HCT116 (cell line): ENCODE results near the gene ALB. TPM values are rescaled to one million over a fixed set of nuclear protein-coding genes. Genes with fewer than 3 reads are reported as not detected.

Source experiments
- ATAC-seq: fragments of 200-7000 bp; cut with Tn5 transposase; 2 replicates; pipeline ENCODE4 v1.9.1; 2020; ENCODE audit warnings: mild to moderate bottlenecking, moderate library complexity
- Bru-seq: library from RNA; stranded (reverse); fragments of 400-500 nt; gene quantifications from one replicate; lab custom pipeline; 2021; lab: Mats Ljungman, UMichigan
- BruChase-seq, 2 experiments: library from RNA; stranded (reverse); fragments of 400-500 nt; gene quantifications; one replicate each; lab custom pipeline; 2021; lab: Mats Ljungman, UMichigan
- BruUV-seq: library from RNA; stranded (reverse); fragments of 400-500 nt; replicated peaks from 2 replicates; lab custom pipeline; 2021; lab: Mats Ljungman, UMichigan
- CTCF ChIA-PET: fragments of 300-600 bp; sonication (Branson Sonifier 250); formaldehyde crosslinking; loops from one replicate; lab custom pipeline; 2021; ENCODE audit warnings: antibody characterized with exemption; lab: Charles Lee
- POLR2A ChIA-PET: fragments of 300-600, 350-600 bp; sonication (Branson Sonifier 250); formaldehyde crosslinking; loops from one replicate; lab custom pipeline; 2021; ENCODE audit warnings: antibody characterized with exemption; lab: Charles Lee
- RAD21 ChIA-PET, 2 experiments: fragments of 300-600 bp; sonication (Branson Sonifier 250); formaldehyde crosslinking; loops; one replicate each; lab custom pipeline; 2023; ENCODE audit warnings: low total read pairs in 2 of 2; ENCODE audit not compliant: uncharacterized antibody in 2 of 2, unreplicated experiment in 2 of 2, low non-redundant PET in 1 of 2; lab: Charles Lee
- DNase-seq: peaks from one replicate; pipeline ENCODE4 v3.0.0-alpha.2; 2010; ENCODE audit warnings: low read depth, low spot score
- H2AFZ ChIP-seq: fragments of 200-600 bp; shearing (Covaris generic), sonication (generic); 2 replicates; pipeline ENCODE4 v1.6.1; 2017; ENCODE audit warnings: low read depth, mixed run types, mixed read lengths, antibody characterized with exemption, low read length; ENCODE audit not compliant: poor library complexity, severe bottlenecking
- H3K27ac ChIP-seq: 2 replicates; pipeline ENCODE4 v1.5.1; 2012; ENCODE audit warnings: low read depth, low read length
- H3K27me3 ChIP-seq: fragments of 200-600 bp; sonication (generic); 2 replicates; pipeline ENCODE4 v1.6.1; 2016; ENCODE audit warnings: mixed run types, low read length, mixed read lengths; ENCODE audit not compliant: insufficient read depth
- H3K36me3 ChIP-seq, 2 experiments: fragments of 200-500 bp in 1 of 2; fragments of 200-600 bp in 1 of 2; sonication (Bioruptor generic) in 1 of 2; sonication (generic) in 1 of 2; 2 replicates each; pipeline versions ENCODE4 v1.5.1 to v1.6.1; 2014 to 2016; ENCODE audit warnings: low read length in 2 of 2, inconsistent platforms in 1 of 2, mixed read lengths in 1 of 2, mixed run types in 1 of 2; ENCODE audit not compliant: insufficient read depth in 2 of 2, control insufficient read depth in 1 of 2
- H3K4me1 ChIP-seq, 2 experiments: fragments of 200-600 bp in 1 of 2; sonication (generic) in 1 of 2; 2 replicates each; pipeline versions ENCODE4 v1.5.1 to v1.6.1; 2012 to 2017; ENCODE audit warnings: low read length in 2 of 2, inconsistent platforms in 1 of 2, mild to moderate bottlenecking in 1 of 2, mixed read lengths in 1 of 2, mixed run types in 1 of 2, moderate library complexity in 1 of 2; ENCODE audit not compliant: insufficient read depth in 2 of 2, control insufficient read depth in 1 of 2
- H3K4me2 ChIP-seq: fragments of 200-600 bp; sonication (generic); 2 replicates; pipeline ENCODE4 v1.6.1; 2017; ENCODE audit warnings: mixed run types, low read length, mixed read lengths
- H3K4me3 ChIP-seq, 2 experiments: fragments of 200-600 bp in 1 of 2; sonication (generic) in 1 of 2; replicated peaks in 1 of 2; 2 replicates each; pipeline ENCODE4 v1.5.1; 2011 to 2016; ENCODE audit warnings: low read length in 2 of 2, control low read depth in 1 of 2, low read depth in 1 of 2, mild to moderate bottlenecking in 1 of 2, mixed read lengths in 1 of 2, mixed run types in 1 of 2
- H3K79me2 ChIP-seq: fragments of 200-600 bp; sonication (generic); 2 replicates; pipeline ENCODE4 v1.6.1; 2017; ENCODE audit warnings: mild to moderate bottlenecking, mixed run types, low read length, moderate library complexity, mixed read lengths; ENCODE audit not compliant: insufficient read depth
- H3K9ac ChIP-seq: fragments of 200-600 bp; sonication (generic); 2 replicates; pipeline ENCODE4 v1.6.1; 2016; ENCODE audit warnings: low read length, mixed read lengths
- H3K9me2 ChIP-seq: fragments of 200-600 bp; sonication (generic), shearing (Covaris generic); 2 replicates; pipeline ENCODE4 v1.6.1; 2017; ENCODE audit warnings: mixed run types, mild to moderate bottlenecking, moderate library complexity; ENCODE audit not compliant: insufficient read depth
- H3K9me3 ChIP-seq, 2 experiments: fragments of 200-500 bp in 1 of 2; fragments of 200-600 bp in 1 of 2; sonication (Bioruptor generic) in 1 of 2; sonication (generic) in 1 of 2; 2 replicates each; pipeline ENCODE4 v1.6.1; 2014 to 2017; ENCODE audit warnings: low read length in 2 of 2, mixed read lengths in 2 of 2, inconsistent platforms in 1 of 2, low read depth in 1 of 2, mild to moderate bottlenecking in 1 of 2, mixed run types in 1 of 2, moderate library complexity in 1 of 2; ENCODE audit not compliant: control insufficient read depth in 1 of 2, insufficient read depth in 1 of 2
- H4K20me1 ChIP-seq: fragments of 200-600 bp; sonication (generic), shearing (Covaris generic); 2 replicates; pipeline ENCODE4 v1.6.1; 2017; ENCODE audit warnings: mixed run types, mild to moderate bottlenecking, moderate library complexity; ENCODE audit not compliant: insufficient read depth
- ATF3 ChIP-seq: IDR thresholded peaks from 2 replicates; pipeline ENCODE4 v1.6.1; 2012
- CBX3 ChIP-seq: IDR thresholded peaks from 2 replicates; pipeline ENCODE4 v1.6.1; 2012; ENCODE audit warnings: low read depth
- CEBPB ChIP-seq: IDR thresholded peaks from 2 replicates; pipeline ENCODE4 v1.6.1; 2012; ENCODE audit warnings: low read depth
- CTCF ChIP-seq, 3 experiments: fragments of 200-600 bp in 1 of 3; sonication (generic) in 1 of 3; IDR thresholded peaks in 2 of 3; conservative IDR thresholded peaks in 1 of 3; 2 replicates each; pipeline ENCODE4 v1.5.1; 2012 to 2017; ENCODE audit warnings: low read depth in 2 of 3, low read length in 2 of 3, antibody characterized with exemption in 1 of 3, borderline replicate concordance in 1 of 3, control low read depth in 1 of 3, mild to moderate bottlenecking in 1 of 3, mixed read lengths in 1 of 3, mixed run types in 1 of 3, moderate library complexity in 1 of 3; ENCODE audit not compliant: insufficient read depth in 1 of 3
- EGR1 ChIP-seq: IDR thresholded peaks from 2 replicates; pipeline ENCODE4 v1.6.1; 2012; ENCODE audit warnings: low read depth
- ELF1 ChIP-seq: IDR thresholded peaks from 2 replicates; pipeline ENCODE4 v1.6.1; 2012; ENCODE audit warnings: low read depth, borderline replicate concordance
- EZH2 ChIP-seq: fragments of 200-600 bp; sonication (generic); IDR thresholded peaks from 2 replicates; pipeline ENCODE4 v1.6.1; 2017; ENCODE audit warnings: antibody characterized with exemption, mixed run types
- EZH2phosphoT487 ChIP-seq: fragments of 200-600 bp; IDR thresholded peaks from 2 replicates; pipeline ENCODE4 v1.6.1; 2018; ENCODE audit warnings: antibody characterized with exemption, borderline replicate concordance
- FOSL1 ChIP-seq: IDR thresholded peaks from 2 replicates; pipeline ENCODE4 v1.6.1; 2012; ENCODE audit warnings: low read depth
- JUND ChIP-seq: IDR thresholded peaks from 2 replicates; pipeline ENCODE4 v1.6.1; 2012
- POLR2A ChIP-seq: IDR thresholded peaks from 2 replicates; pipeline ENCODE4 v1.7.0; 2011; ENCODE audit warnings: borderline replicate concordance; ENCODE audit not compliant: insufficient read depth, insufficient read length; ENCODE audit errors: extremely low read depth
- POLR2AphosphoS5 ChIP-seq: IDR thresholded peaks from 2 replicates; pipeline ENCODE4 v1.6.1; 2011; ENCODE audit warnings: mild to moderate bottlenecking, low read depth, low read length, moderate library complexity
- REST ChIP-seq: IDR thresholded peaks from 2 replicates; pipeline ENCODE4 v1.6.1; 2012; ENCODE audit warnings: low read depth
- SIN3A ChIP-seq: IDR thresholded peaks from 2 replicates; pipeline ENCODE4 v1.6.1; 2012; ENCODE audit warnings: low read depth
- SP1 ChIP-seq: IDR thresholded peaks from 2 replicates; pipeline ENCODE4 v1.6.1; 2012; ENCODE audit warnings: low read depth
- SRF ChIP-seq: IDR thresholded peaks from 2 replicates; pipeline ENCODE4 v1.6.1; 2012; ENCODE audit warnings: low read depth
- YY1 ChIP-seq: IDR thresholded peaks from 2 replicates; pipeline ENCODE4 v1.6.1; 2011; ENCODE audit warnings: low read length, low read depth, moderate library complexity, mild to moderate bottlenecking; ENCODE audit not compliant: insufficient replicate concordance; ENCODE audit errors: extremely low read depth
- ZFX ChIP-seq: fragments of 450-650 bp; IDR thresholded peaks from 2 replicates; pipeline ENCODE4 v1.6.1; 2017
- ZNF274 ChIP-seq: fragments of 200-500 bp; sonication (Bioruptor generic); IDR thresholded peaks from 2 replicates; pipeline ENCODE4 v1.6.1; 2014; ENCODE audit warnings: mild to moderate bottlenecking, low read depth, low read length, inconsistent platforms
- intact Hi-C: fragments of 100-400 bp; cut with micrococcal nuclease; formaldehyde crosslinking; loops from 2 replicates; pipeline ENCODE4 v1.10.0; 2022
- long read RNA-seq: library from polyadenylated mRNA; unstranded; transcript quantifications from one replicate; pipeline ENCODE4 v2.0.0, GENCODE V29; 2021; ENCODE audit not compliant: unreplicated experiment
- polyA plus RNA-seq: library from polyadenylated mRNA; unstranded; fragments of >200 nt; gene quantifications from 2 replicates; pipeline ENCODE4 v1.2.1, GENCODE V29; 2012; ENCODE audit warnings: missing spikeins
- total RNA-seq: library from RNA; stranded (reverse); gene quantifications from one replicate; pipeline ENCODE4 v1.2.1, GENCODE V29; 2021; ENCODE audit not compliant: unreplicated experiment

The ALB gene
- 26.7 TPM for total RNA-seq
- 0.05 TPM in 1 of 2 replicates, not detected in the other for polyA plus RNA-seq
- percentile 18 among the genes with signal in this experiment for Bru-seq, nascent RNA
- percentile 20 among the genes with signal in this experiment for BruChase-seq, experiment 1, labeled RNA remaining after a 6-hour chase
- BruChase-seq, experiment 2, labeled RNA remaining after a 2-hour chase: percentile 18 among the genes with signal in this experiment
- long read RNA-seq: 0 reads

GRCh38 chr4:73404042-73404441 is at the start of gene ALB:
Gene ALB, plus strand, starts transcription at chr4:73404287. Its CDS starts 41 bp downstream, at chr4:73404328.
- H3K27ac ChIP-seq: no peak within 1 kb of the TSS

More at GRCh38 chr4:73404042-73404441, at the start of gene ALB:
- Histone ChIP-seq H2AFZ (no peak within 1 kb of the TSS), H3K9me3 (no peaks in the 10 kb centered on the region), H3K36me3 (no peaks in the 10 kb centered on the region), H3K79me2 (no peaks in the 10 kb centered on the region), H3K27me3 (no peaks in the 10 kb centered on the region), H3K4me3 (no peak within 1 kb of the TSS), H3K9ac (no peak within 1 kb of the TSS), H3K4me1 (no peaks in the 10 kb centered on the region), H3K4me2 (no peak within 1 kb of the TSS), H4K20me1 (no peaks in the 10 kb centered on the region; the same call in 1 of the 2 replicates), H3K9me2 (no peaks in the 10 kb centered on the region)
- BruUV-seq: no TSS peak
- ChIA-PET RAD21 (no interaction called here), CTCF (no interaction called here), POLR2A (no interaction called here)
- ATAC-seq: no peak
- no peak for DNase-seq
- no peak for TF ChIP-seq REST
- no peak for TF ChIP-seq FOSL1
- no peak for TF ChIP-seq SRF
- no peak for TF ChIP-seq ELF1
- TF ChIP-seq CEBPB: no peak
- TF ChIP-seq SP1: no peak
- no peak for TF ChIP-seq POLR2A
- no peak for TF ChIP-seq EGR1
- no peak for TF ChIP-seq ATF3
- TF ChIP-seq JUND: no peak
- no peak for TF ChIP-seq SIN3A
- TF ChIP-seq CBX3: no peak
- no peak for TF ChIP-seq ZFX
- no peak for TF ChIP-seq CTCF (IDR thresholded peaks at IDR 0.05 in 2 of 3, conservative IDR thresholded peaks at IDR 0.05 in 1 of 3; ENCODE audit: borderline replicate concordance in 1 of 3, insufficient read depth in 1 of 3, low read depth in 2 of 3, low read length in 2 of 3)
- no peak for TF ChIP-seq POLR2AphosphoS5
- TF ChIP-seq EZH2phosphoT487: no peak
- no peak for TF ChIP-seq ZNF274
- no peak for TF ChIP-seq YY1
- no peak for TF ChIP-seq EZH2
- intact Hi-C loops: no loop called here
